DMS114 treated with DMSO at 0.1 percent for 48 hours (cell line): ENCODE measurements around the gene KCNJ10.

Experiments
- DNase-seq: peaks from one replicate; lab custom pipeline; 2025; ENCODE audit not compliant: unreplicated experiment; lab: John Stamatoyannopoulos, UW

The KCNJ10 gene

DNA sequence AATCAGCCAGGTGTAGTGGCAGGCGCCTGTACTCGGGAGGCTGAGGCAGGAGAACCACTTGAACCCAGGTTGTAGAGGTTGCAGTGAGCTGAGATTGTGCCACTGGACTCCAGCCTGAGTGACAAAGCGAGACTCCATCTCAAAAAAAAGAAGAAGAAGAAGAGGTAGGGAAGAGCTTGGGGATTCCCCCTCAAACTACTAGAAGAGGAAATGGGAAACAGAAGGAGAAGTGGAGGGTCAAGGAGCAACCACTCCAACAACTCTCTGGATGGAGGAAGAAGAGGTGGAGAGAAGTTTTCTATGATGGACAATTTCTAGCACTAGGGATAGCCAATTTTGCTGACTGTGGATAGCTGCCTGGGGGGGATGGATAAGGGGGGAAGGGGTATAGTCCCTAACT is 101.1 kb downstream of the KCNJ10 start:
- no peak for DNase-seq

DNA sequence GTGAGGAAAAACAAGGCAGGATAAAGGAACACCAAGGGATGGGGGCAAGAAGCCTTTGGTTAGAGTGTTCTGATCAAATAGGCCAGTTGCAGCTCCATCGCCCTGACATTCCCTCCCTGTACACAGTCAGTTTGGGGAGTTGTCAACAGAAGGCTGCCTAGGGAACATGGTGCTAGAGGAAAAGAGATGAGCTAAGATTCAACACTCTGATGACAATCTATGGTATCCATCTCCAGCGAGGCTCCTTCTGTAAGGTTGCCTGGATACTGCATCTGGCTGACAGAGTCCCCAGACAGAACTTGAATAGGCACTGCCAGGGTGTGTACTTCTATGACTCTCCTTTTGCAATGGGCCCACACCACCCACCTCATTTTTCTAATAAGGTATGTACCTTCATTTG is 104.7 kb downstream of the KCNJ10 start:
- DNase-seq, result no peak

DNA sequence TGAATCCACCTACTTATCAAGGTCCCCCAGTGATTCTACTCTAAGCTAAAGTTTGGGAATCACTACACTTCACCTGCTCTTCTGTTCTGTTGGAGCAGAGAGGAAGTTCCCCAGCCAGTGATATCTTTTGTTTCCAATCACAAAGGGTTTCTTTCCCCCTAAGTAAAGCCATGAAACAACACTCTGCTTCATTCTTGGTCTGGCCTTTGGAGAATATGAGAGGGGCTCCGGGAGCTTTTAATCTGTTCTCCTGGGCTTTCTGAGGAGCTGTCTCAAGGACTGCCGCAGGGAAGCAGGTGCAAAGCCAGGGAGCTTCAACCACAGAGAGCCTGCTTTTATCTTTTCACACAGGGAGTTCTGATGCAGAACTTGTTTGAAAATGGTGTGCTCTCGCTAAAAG is 105.8 kb downstream of the KCNJ10 start:
- no peak for DNase-seq

DNA sequence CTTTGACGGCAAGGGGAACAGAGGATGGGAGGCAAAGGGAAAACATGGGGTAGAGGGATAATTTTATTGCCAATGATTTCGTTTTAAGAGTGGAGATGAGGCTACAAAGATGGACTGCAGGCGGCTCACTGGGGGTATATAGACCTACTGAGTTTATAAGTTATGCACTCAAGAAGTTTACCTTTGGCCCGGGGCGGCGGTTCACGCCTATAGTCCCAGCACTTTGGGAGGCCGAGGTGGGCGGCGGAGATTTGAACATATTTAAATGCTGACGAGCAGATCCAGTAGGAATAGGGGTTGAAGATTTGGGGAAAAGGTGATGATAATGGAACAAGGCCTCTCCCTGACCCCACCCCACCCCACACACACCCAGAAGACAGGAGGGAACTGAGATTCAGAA is 107.8 kb downstream of the KCNJ10 start:
- DNase-seq, result no peak

DNA sequence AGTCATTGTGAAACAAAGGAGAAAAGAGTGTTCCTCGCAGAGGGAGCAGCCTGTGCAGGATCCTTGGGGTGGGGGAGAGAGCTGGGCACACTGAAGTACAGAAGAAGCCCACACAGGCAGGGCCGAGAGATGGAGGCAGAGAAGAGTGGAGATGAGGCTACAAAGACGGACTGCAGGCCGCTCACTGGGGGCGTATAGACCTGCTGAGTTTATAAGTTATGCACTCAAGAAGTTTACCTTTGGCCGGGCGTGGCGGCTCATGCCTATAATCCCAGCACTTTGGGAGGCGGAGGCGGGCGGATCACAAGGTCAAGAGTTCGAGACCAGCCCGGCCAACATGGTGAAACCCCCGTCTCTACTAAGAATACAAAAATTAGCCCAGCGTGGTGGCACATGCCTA is 108.3 kb downstream of the KCNJ10 start:
- no peak for DNase-seq

DNA sequence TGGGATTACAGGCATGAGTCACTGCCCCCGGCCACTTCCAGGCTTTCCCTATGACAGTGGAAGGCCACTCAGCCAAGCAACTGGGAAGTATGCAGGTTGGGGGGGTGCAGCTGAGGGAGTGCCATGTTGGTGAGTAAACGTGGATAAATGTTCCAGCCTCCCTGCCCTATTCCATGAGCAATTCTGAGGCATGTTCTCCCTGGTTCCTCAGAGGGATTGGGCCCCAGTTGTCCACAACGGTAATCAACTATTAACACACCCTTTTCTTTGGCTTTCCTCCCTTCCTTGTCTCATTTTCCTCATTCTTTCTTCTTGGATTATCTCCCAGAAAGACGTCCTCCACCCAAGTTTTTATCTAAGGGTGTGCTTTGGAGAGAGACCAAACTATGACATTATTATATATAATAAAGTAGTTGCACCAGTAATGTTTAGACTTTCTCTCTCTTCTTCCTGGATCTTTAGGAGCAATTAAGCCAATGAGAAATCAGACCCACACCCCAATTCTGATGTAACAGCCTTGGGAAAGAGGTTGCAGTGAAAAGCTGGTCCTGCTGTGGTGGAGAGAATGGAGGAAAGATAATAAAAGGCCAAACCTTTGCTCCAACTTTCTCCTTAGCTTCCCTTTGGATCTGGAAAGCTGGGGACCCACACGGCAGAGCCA is 109.1 kb downstream of the KCNJ10 start:
- DNase-seq, result no peak

DNA sequence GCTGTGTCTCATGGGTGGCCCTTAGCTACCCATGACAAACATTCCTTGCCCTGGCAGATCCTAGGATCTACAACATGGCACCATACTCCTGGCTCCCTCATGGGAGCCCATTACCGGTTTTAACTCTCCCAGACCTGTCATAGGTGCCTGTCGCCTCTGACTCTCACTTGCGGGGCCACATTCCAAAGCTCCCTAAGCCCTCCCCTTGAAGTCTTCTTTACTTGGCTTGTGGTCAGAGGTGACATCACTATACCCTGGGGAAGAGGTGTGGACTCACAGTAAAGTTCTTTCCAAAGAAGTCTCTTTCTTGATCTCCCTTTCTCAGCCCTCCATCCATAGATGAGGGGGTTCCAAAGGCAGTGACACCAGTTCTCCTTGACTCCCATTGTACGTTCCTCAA is 110.5 kb downstream of the KCNJ10 start:
- no peak for DNase-seq

DNA sequence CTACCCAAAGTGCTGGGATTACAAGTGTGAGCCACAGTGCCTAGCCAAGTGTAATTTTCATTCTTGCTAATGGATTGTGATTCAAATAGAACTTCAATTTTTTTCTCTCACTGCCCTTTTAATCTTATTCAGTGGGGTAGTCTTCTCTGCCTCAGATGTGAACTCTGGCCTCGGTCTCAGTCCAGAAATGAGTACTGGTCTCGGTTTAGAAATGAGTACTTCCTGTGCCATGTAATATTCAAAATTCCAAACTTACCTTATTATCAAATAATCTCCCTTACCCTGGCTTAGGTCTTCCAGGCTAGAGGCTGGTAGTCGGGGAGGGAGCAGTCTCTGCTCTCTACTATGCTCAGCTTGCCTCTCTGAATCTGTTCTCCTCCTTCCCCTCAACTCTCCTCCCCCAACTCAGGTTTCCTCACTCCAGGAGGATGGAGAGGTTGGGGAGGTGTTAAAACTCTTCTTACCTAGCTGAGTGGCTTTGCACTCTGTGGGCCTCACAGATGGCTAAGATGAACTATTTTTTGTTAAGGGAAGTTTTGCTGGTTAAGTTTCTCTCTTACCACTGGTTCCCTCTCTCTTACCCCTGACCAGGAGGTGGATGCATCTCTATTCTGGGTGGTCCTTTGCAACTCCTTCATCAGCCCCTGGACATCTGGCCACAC is 111.1 kb downstream of the KCNJ10 start:
- no peak for DNase-seq

DNA sequence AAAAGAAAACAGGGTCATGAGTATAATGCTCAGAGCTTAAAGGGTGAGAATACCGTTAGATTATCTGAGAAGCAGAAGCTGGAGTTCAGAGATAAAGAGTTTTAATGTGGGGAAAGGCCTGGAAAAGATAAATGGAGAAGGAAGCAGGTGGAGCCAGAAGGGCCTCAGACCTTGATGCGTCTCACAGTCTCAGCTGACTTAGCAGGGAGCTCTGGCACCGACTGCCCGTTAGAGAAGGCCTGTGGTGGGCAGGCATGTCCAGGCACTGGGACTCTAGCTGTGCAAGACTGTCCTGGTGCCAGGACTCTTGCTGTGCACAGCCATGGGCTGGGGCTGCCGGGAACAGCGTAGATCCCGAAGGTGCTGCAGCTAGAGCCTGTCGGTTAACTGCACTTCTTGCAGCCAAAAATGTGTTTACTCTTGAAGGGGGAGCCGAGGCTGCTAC is 112.1 kb downstream of the KCNJ10 start:
- DNase-seq, result no peak

DNA sequence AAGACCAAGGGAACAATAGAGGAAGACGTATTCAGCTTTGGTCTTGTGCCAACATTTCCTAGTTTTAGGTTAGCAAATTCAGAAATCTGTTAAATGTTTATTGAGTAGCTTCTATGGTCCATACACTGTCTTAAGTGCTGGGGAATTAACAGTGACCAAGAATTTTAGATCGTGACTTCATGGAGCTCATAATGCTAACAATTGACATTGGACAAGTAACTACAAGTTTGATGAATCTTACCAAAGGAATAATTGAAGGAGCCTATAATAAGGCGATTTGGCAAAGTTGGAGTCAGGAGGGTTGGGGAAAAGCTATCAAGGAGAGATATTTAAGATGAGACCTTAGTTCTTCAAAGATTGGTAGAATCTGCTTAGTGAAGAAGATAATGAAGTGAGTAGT is 114.5 kb downstream of the KCNJ10 start:
- DNase-seq, result no peak

DNA sequence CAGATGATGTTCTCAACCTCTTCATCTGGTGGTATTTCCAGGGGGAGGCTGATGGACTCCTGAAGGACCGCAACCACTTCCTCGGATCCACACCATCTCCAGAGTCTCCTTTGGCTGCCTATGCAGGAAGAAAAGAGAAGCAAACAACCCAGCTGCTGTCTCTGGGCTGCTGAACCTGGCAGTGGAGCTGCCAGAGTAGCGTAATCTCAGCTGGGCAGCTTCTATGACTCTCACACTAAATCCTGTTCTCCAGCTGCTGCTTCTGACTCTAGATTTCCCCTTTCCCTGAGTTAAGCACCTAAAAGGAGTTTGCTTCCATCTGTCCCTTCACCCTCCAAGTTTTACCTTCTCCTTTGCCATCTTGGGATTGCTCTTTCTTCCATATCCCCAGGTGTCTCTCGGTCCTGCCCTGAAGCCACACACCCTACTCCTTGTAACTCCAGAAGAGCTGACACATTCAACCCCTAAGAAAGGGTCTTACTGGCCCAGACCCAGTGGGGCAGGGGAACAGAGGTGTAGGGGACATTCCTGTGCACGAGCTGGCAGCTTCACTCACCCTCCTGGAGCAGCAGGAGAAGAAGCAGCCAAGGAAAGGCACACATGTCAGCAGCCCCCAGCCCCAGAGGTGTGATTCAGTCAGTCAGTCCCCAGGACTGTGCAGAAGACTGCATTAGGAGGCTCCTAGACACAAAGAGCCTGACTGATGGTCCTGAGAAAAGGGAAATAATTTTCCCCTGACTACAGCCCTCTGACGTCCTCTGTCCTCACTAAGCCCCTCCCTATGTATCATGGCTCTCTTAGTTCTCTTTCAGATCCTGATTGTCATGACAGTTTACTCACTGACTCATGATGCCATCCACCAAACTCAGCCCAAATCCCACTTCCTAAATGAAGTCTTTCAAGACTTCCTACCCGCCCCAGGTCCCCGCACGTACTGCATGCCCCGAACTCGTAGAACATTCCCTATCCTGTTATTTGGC is 116.1 kb downstream of the KCNJ10 start, which contains the start of gene SLAMF9:
SLAMF9 (minus strand) TSS at position 702 of the 980 bp plus-strand sequence; CDS start at position 602, 100 bp downstream.
- DNase-seq, result no peak

DNA sequence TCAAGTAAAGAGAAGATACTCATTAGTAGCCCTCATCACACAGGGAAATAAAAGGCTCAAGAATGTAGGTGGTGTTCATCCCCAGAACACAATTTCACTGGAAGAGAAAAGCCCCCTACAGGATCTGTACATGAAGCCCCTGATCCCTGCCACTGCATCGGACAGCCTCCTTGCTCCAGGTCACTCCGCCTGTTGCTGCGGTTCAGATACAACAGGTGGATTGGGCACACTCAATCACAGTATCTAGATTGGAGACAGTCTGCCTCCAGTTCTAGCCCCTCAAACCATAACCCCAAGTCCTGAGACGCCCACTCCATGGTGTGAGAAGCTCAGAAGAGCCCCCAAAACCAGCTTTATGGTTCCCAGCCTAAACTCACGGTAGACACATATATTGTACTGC is 117.0 kb downstream of the KCNJ10 start:
- DNase-seq, result no peak

DNA sequence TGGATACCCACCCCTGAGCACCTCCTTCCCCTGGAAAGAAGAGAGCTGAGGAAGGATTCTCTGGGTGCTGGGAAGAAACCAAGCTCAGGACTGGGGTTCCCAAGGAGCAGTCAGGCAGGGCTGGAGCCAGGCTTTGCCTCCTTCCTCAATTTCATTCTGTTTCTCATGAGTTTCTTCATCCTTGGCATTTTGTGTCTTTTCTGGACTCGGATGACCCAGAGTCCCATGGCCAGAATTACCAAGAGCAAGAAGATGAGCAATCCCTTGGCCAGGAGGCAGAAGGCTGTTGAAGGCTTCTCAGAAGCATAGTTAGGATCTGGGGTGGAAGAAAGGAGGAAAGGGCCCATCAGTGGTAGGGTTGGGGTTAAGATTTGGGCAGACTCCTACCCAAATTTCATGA is 118.4 kb downstream of the KCNJ10 start:
- DNase-seq, result no peak

DNA sequence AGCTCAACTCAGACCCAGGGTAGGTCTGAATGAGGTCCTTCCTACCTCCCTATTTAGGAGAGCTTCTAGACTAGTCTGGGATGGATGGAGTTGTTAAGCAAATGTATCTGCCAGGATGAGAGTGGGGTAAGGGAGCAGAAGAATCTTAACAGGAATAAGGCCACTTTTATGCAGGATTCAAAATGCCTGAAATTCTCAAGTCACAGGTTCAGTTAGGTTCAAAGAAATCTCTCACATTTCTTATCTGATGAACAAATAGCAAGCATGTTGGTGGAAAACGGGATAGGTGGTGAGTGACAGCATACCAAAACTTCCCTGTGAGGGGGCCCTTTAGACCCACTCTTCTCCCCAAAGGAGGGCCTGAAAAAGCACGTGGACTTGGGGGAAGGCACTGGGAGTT is 118.9 kb downstream of the KCNJ10 start:
- no peak for DNase-seq

DNA sequence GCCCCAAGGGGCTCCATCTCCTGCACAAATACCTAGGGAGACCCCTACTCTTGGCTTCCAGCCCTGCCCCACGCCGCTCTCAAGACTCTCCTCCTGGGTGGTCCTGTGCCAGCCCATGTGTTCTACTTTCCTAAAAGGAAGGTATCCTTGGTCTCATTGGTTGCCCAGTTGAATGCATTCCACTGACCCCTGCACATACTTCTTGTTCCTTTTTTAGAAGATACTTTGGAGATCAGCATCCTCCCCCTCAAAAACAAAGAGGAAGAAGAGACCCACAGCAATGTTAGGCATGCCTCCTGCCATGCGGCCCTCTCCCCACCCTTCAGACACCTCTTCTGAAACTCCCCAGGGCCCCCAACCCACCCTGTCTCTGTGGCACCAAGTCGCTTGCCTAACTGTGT is 120.0 kb downstream of the KCNJ10 start:
- DNase-seq, result no peak

DNA sequence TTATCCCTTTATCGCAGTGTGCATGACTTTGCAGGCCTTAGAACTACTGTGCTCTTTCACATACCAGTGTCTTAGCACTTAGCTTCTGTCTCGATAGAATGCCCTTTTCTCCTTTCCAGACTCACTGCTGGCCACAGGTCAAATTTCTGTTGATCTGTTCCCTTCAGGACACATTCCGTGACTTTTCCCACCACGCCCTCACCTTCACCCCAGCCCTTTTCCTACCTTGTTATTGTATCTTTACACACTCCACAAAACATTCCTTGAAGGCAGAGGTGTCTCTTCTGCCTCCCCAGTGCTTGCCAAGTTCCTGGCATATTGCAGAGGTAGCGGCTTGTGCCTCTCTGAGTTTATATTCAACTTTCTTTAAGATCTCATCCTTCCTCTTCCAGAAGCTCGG is 120.8 kb downstream of the KCNJ10 start:
- DNase-seq, result no peak
